ENCODE data around the gene TTC21A.

Gene TTC21A

GRCh38 chr3:39112535-39112934, 5.1 kb downstream of the TTC21A start:
- TF ChIP-seq REST (IDR thresholded peaks at IDR 0.05; ENCODE audit: low read depth) (no peak), RAD21 (IDR thresholded peaks at IDR 0.05; ENCODE audit: low read depth) (no peak), TEAD4 (IDR thresholded peaks at IDR 0.05) (no peak), MAX (IDR thresholded peaks at IDR 0.05) (no peak), USF1 (IDR thresholded peaks at IDR 0.05) (no peak), TAF1 (IDR thresholded peaks at IDR 0.05; ENCODE audit: low read depth) (no peak), NFIC (IDR thresholded peaks at IDR 0.05) (no peak), CEBPB (IDR thresholded peaks at IDR 0.05) (no peak), EGR1 (IDR thresholded peaks at IDR 0.05) (no peak), FOXM1 (IDR thresholded peaks at IDR 0.05; ENCODE audit: borderline replicate concordance, low read depth) (no peak), EP300 (IDR thresholded peaks at IDR 0.05; ENCODE audit: borderline replicate concordance) (no peak), TCF12 (IDR thresholded peaks at IDR 0.05; ENCODE audit: low read depth) (no peak), YY1 (IDR thresholded peaks at IDR 0.05; ENCODE audit: low read depth) (no peak), ZBTB7A (IDR thresholded peaks at IDR 0.05; ENCODE audit: low read depth) (no peak)

GRCh38 chr3:39113291-39113690, 5.8 kb downstream of the TTC21A start:
- TF ChIP-seq EGR1 (IDR thresholded peaks at IDR 0.05) = no peak
- TF ChIP-seq TAF1 (IDR thresholded peaks at IDR 0.05; ENCODE audit: low read depth) = no peak
- TF ChIP-seq RAD21 (IDR thresholded peaks at IDR 0.05; ENCODE audit: low read depth) = no peak
- TF ChIP-seq ZBTB7A (IDR thresholded peaks at IDR 0.05; ENCODE audit: low read depth) = no peak

GRCh38 chr3:39114456-39114855, 7.0 kb downstream of the TTC21A start:
- TF ChIP-seq MAX (IDR thresholded peaks at IDR 0.05) (no peak), CREB1 (IDR thresholded peaks at IDR 0.05; ENCODE audit: low read depth) (no peak), REST (IDR thresholded peaks at IDR 0.05; ENCODE audit: low read depth) (no peak), YY1 (IDR thresholded peaks at IDR 0.05; ENCODE audit: low read depth) (no peak), FOXM1 (IDR thresholded peaks at IDR 0.05; ENCODE audit: borderline replicate concordance, low read depth) (no peak), TCF12 (IDR thresholded peaks at IDR 0.05; ENCODE audit: low read depth) (no peak), TEAD4 (IDR thresholded peaks at IDR 0.05) (no peak), TAF1 (IDR thresholded peaks at IDR 0.05; ENCODE audit: low read depth) (no peak), NFIC (IDR thresholded peaks at IDR 0.05) (no peak)

- TF ChIP-seq CEBPB (IDR thresholded peaks at IDR 0.05) (no peak), TCF12 (IDR thresholded peaks at IDR 0.05; ENCODE audit: low read depth) (no peak), EGR1 (IDR thresholded peaks at IDR 0.05) (no peak), EP300 (IDR thresholded peaks at IDR 0.05; ENCODE audit: borderline replicate concordance) (no peak), NFIC (IDR thresholded peaks at IDR 0.05) (no peak), FOXM1 (IDR thresholded peaks at IDR 0.05; ENCODE audit: borderline replicate concordance, low read depth) (no peak), REST (IDR thresholded peaks at IDR 0.05; ENCODE audit: low read depth) (no peak), ZBTB7A (IDR thresholded peaks at IDR 0.05; ENCODE audit: low read depth) (no peak), MAX (IDR thresholded peaks at IDR 0.05) (no peak), TEAD4 (IDR thresholded peaks at IDR 0.05) (no peak), CREB1 (IDR thresholded peaks at IDR 0.05; ENCODE audit: low read depth) (no peak), RAD21 (IDR thresholded peaks at IDR 0.05; ENCODE audit: low read depth) (no peak), USF1 (IDR thresholded peaks at IDR 0.05) (no peak), YY1 (IDR thresholded peaks at IDR 0.05; ENCODE audit: low read depth) (no peak), TAF1 (IDR thresholded peaks at IDR 0.05; ENCODE audit: low read depth) (no peak)
Measured at GRCh38 chr3:39115870-39116269, 8.4 kb downstream of the TTC21A start.
